GM23338 (cell line): Measurements from ENCODE around the gene ADCY1. TPM values are rescaled to one million over a fixed set of nuclear protein-coding genes. Genes with fewer than 3 reads are reported as not detected.

Experiments
- ATAC-seq: fragments of 200-7000 bp; cut with Tn5 transposase; 3 replicates; pipeline ENCODE4 v1.9.1; 2020
- DNase-seq: peaks from one replicate; pipeline ENCODE4 v3.0.0-alpha.2; 2015; ENCODE audit warnings: low spot score
- H2AFZ ChIP-seq: fragments of 200-600 bp; sonication (generic); 2 replicates; pipeline ENCODE4 v1.8.0; 2016; ENCODE audit warnings: antibody characterized with exemption, mild to moderate bottlenecking, moderate library complexity
- H3F3A ChIP-seq: fragments of 200-600 bp; sonication (generic); replicated peaks from 2 replicates; pipeline ENCODE4 v1.8.0; 2017; ENCODE audit warnings: antibody characterized with exemption, mixed run types, low read depth
- H3K27ac ChIP-seq: fragments of 200-600 bp; sonication (generic); 2 replicates; pipeline ENCODE4 v1.6.1; 2016; ENCODE audit warnings: low read depth
- H3K27me3 ChIP-seq: fragments of 200-600 bp; sonication (generic); 2 replicates; pipeline ENCODE4 v1.8.0; 2016; ENCODE audit warnings: mild to moderate bottlenecking, mixed run types, moderate library complexity; ENCODE audit not compliant: insufficient read depth
- H3K36me3 ChIP-seq: fragments of 200-600 bp; sonication (generic); 2 replicates; pipeline ENCODE4 v1.8.0; 2016; ENCODE audit warnings: mild to moderate bottlenecking; ENCODE audit not compliant: insufficient read depth
- H3K4me1 ChIP-seq: fragments of 200-600 bp; sonication (generic); 2 replicates; pipeline ENCODE4 v1.8.0; 2016; ENCODE audit warnings: mild to moderate bottlenecking, moderate library complexity; ENCODE audit not compliant: insufficient read depth
- H3K4me2 ChIP-seq: fragments of 200-600 bp; sonication (generic); 2 replicates; pipeline ENCODE4 v1.7.1; 2017; ENCODE audit warnings: mixed run types
- H3K4me3 ChIP-seq: fragments of 200-600 bp; sonication (generic); 2 replicates; pipeline ENCODE4 v1.6.1; 2016; ENCODE audit warnings: mixed run types
- H3K79me2 ChIP-seq: fragments of 200-600 bp; sonication (generic); replicated peaks from 2 replicates; pipeline ENCODE4 v1.8.0; 2017; ENCODE audit warnings: mild to moderate bottlenecking; ENCODE audit not compliant: insufficient read depth
- H3K9me2 ChIP-seq: fragments of 200-600 bp; sonication (generic); 2 replicates; pipeline ENCODE4 v1.8.0; 2017; ENCODE audit not compliant: insufficient read depth
- H4K20me1 ChIP-seq: fragments of 200-600 bp; sonication (generic); replicated peaks from 2 replicates; pipeline ENCODE4 v1.8.0; 2017; ENCODE audit warnings: mild to moderate bottlenecking; ENCODE audit not compliant: insufficient read depth
- H3K27ac Mint-ChIP-seq: 2 replicates; pipeline ENCODE4 v1.8.0; 2020; ENCODE audit warnings: inconsistent platforms, mild to moderate bottlenecking, moderate library complexity, mixed read lengths
- H3K27me3 Mint-ChIP-seq: 3 replicates; pipeline ENCODE4 v1.8.0; 2022; ENCODE audit warnings: low read depth, mild to moderate bottlenecking, moderate library complexity, mixed read lengths, inconsistent platforms; ENCODE audit not compliant: insufficient read depth, poor library complexity
- H3K36me3 Mint-ChIP-seq: 3 replicates; pipeline ENCODE4 v1.8.0; 2021; ENCODE audit warnings: low read depth, mild to moderate bottlenecking, inconsistent platforms, moderate library complexity, mixed read lengths
- H3K4me1 Mint-ChIP-seq: 3 replicates; pipeline ENCODE4 v1.8.0; 2020; ENCODE audit warnings: mild to moderate bottlenecking, inconsistent platforms, mixed read lengths
- H3K4me3 Mint-ChIP-seq: 3 replicates; pipeline ENCODE4 v1.8.0; 2021; ENCODE audit warnings: moderate library complexity, mild to moderate bottlenecking, inconsistent platforms, mixed read lengths
- H3K9me3 Mint-ChIP-seq: 3 replicates; pipeline ENCODE4 v1.8.0; 2020; ENCODE audit warnings: moderate library complexity, mild to moderate bottlenecking, inconsistent platforms, mixed read lengths
- CREB1 ChIP-seq: fragments of 250-450 bp; sonication (Bioruptor Pico); IDR thresholded peaks from 2 replicates; pipeline ENCODE4 v1.5.0; 2020; ENCODE audit warnings: low read depth, mild to moderate bottlenecking, moderate library complexity
- EZH2 ChIP-seq: fragments of 200-600 bp; sonication (generic); IDR thresholded peaks from one replicate; pipeline ENCODE4 v1.8.0; 2017; ENCODE audit warnings: antibody characterized with exemption, mild to moderate bottlenecking, low read depth; ENCODE audit not compliant: unreplicated experiment
- JUNB ChIP-seq: IDR thresholded peaks from one replicate; pipeline ENCODE4 v1.6.1; 2016; ENCODE audit warnings: antibody characterized with exemption; ENCODE audit not compliant: unreplicated experiment
- NANOG ChIP-seq: IDR thresholded peaks from 2 replicates; pipeline ENCODE4 v1.6.1; 2016; ENCODE audit warnings: antibody characterized with exemption, borderline replicate concordance
- POLR2AphosphoS5 ChIP-seq: IDR thresholded peaks from 2 replicates; pipeline ENCODE4 v1.6.1; 2016; ENCODE audit warnings: antibody characterized with exemption, low read depth
- STAT1 ChIP-seq: IDR thresholded peaks from one replicate; pipeline ENCODE4 v1.6.1; 2016; ENCODE audit warnings: antibody characterized with exemption; ENCODE audit not compliant: unreplicated experiment
- ZNF114 ChIP-seq: fragments of 250-450 bp; sonication (Bioruptor Pico); IDR thresholded peaks from 2 replicates; pipeline ENCODE4 v1.5.0; 2020; ENCODE audit warnings: mild to moderate bottlenecking, moderate library complexity
- ZNF331 ChIP-seq: fragments of 250-450 bp; sonication (Bioruptor Pico); IDR thresholded peaks from 2 replicates; pipeline ENCODE4 v1.5.0; 2020; ENCODE audit warnings: low read depth, mild to moderate bottlenecking, moderate library complexity
- polyA plus RNA-seq: library from polyadenylated mRNA; unstranded; fragments of >200 nt; fragmentation: Nextera tagmentation; extraction: Ambion mirVana; gene quantifications from 2 replicates; pipeline ENCODE4 v1.2.1, GENCODE V29; 2016
- total RNA-seq: library from RNA; depleted of rRNA; stranded (reverse); fragments of >200 nt; shearing (Covaris generic); gene quantifications from 2 replicates; pipeline ENCODE4 v1.2.3, GENCODE V29; 2014
- TF ChIP-seq, protein P1 (sequence below): IDR thresholded peaks from 2 replicates; pipeline ENCODE4 v1.6.1; 2016; ENCODE audit warnings: antibody characterized with exemption
- TF ChIP-seq, protein P2 (sequence below), 2 experiments: fragments of 200-600 bp in 1 of 2; sonication (generic) in 1 of 2; conservative IDR thresholded peaks; 2 replicates each; pipeline versions ENCODE4 v1.5.1 to v1.6.1; 2016 to 2017; ENCODE audit warnings: antibody characterized with exemption in 2 of 2, low read depth in 2 of 2, mild to moderate bottlenecking in 2 of 2, moderate library complexity in 1 of 2
- TF ChIP-seq, protein P3 (sequence below): IDR thresholded peaks from one replicate; pipeline ENCODE4 v1.6.1; 2018; ENCODE audit warnings: antibody characterized with exemption; ENCODE audit not compliant: unreplicated experiment
- TF ChIP-seq, protein P4 (sequence below): fragments of 250-450 bp; sonication (Bioruptor Pico); IDR thresholded peaks from 2 replicates; pipeline ENCODE4 v1.5.0; 2020; ENCODE audit warnings: mild to moderate bottlenecking, moderate library complexity

The ADCY1 gene
- total and polyA plus RNA-seq, 2 experiments from 2014 or later: 2.3 to 18.7 TPM

DNA sequence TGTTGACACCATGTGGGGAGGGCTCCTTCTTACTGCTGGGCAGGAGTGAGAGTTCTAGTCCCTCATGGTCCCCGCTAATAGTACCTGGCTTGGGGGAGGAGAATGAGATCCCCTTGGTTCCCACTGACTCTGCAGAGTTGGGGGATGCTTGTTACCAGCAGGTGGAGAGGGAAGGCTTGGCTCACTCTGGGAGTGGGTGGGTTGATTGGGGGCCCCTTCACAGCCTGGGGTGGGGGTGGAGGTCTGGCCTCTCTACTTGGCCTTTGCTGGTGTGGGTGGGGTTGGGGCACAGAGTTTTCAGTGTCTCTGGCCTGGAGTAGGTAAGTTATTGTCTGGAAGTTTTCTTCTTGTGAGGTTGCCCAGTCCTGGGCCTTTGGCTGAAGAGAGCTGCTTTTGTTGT, 31.9 kb downstream of the ADCY1 start (continued):
- no peak for TF ChIP-seq STAT1
- no peak for TF ChIP-seq POLR2AphosphoS5
- TF ChIP-seq, protein P1, sequence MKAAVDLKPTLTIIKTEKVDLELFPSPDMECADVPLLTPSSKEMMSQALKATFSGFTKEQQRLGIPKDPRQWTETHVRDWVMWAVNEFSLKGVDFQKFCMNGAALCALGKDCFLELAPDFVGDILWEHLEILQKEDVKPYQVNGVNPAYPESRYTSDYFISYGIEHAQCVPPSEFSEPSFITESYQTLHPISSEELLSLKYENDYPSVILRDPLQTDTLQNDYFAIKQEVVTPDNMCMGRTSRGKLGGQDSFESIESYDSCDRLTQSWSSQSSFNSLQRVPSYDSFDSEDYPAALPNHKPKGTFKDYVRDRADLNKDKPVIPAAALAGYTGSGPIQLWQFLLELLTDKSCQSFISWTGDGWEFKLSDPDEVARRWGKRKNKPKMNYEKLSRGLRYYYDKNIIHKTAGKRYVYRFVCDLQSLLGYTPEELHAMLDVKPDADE: no peak

DNA sequence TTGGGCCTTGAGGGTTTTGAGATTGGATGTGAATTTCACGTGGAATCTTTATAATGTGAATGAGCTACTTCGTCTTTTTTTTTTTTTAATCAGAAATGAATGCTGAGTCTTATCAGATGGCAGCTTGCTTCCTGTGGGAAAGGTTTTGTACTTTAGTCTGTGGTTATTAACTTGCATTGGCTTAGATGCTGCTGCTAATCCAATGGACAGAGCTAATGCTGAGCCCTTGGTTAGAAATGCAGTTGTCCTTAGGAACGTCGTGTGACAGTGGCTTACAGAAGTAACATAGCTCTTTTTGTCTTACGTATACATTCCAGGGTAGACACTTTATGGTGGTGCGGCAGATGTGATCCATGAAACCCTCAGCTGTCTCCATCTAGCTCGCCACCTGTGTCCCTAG, 32.8 kb downstream of the ADCY1 start:
- H3F3A ChIP-seq: no peaks in the 10 kb centered on the region
- Mint-ChIP-seq H3K9me3 (peaks cover 14% of the 10 kb centered on the region), H3K27me3 (peaks cover 7% of the 10 kb centered on the region), H3K36me3 (peaks cover 36% of the 10 kb centered on the region), H3K27ac (no peak overlapping the region), H3K4me3 (no peak overlapping the region), H3K4me1 (no peaks in the 10 kb centered on the region)
- DNase-seq: no peak
- H3K36me3 ChIP-seq: no peaks in the 10 kb centered on the region
- no peaks in the 10 kb centered on the region for H3K27me3 ChIP-seq
- no peak for ATAC-seq
- no peaks in the 10 kb centered on the region for H3K4me1 ChIP-seq
- H3K79me2 ChIP-seq: peaks cover 11% of the 10 kb centered on the region
- H3K27ac ChIP-seq: no peak overlapping the region
- no peaks in the 10 kb centered on the region for H3K9me2 ChIP-seq
- no peak overlapping the region for H2AFZ ChIP-seq
- H4K20me1 ChIP-seq: no peaks in the 10 kb centered on the region
- no peak overlapping the region for H3K4me3 ChIP-seq
- H3K4me2 ChIP-seq: no peak overlapping the region
- TF ChIP-seq POLR2AphosphoS5 (no peak), CREB1 (no peak), ZNF114 (CRISPR knock-in tag) (no peak), ZNF331 (CRISPR knock-in tag) (no peak), STAT1 (no peak), NANOG (no peak), EZH2 (no peak), JUNB (no peak)
- TF ChIP-seq, protein P2, sequence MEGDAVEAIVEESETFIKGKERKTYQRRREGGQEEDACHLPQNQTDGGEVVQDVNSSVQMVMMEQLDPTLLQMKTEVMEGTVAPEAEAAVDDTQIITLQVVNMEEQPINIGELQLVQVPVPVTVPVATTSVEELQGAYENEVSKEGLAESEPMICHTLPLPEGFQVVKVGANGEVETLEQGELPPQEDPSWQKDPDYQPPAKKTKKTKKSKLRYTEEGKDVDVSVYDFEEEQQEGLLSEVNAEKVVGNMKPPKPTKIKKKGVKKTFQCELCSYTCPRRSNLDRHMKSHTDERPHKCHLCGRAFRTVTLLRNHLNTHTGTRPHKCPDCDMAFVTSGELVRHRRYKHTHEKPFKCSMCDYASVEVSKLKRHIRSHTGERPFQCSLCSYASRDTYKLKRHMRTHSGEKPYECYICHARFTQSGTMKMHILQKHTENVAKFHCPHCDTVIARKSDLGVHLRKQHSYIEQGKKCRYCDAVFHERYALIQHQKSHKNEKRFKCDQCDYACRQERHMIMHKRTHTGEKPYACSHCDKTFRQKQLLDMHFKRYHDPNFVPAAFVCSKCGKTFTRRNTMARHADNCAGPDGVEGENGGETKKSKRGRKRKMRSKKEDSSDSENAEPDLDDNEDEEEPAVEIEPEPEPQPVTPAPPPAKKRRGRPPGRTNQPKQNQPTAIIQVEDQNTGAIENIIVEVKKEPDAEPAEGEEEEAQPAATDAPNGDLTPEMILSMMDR (conservative IDR thresholded peaks at IDR 0.05; ENCODE audit: low read depth in 2 of 2): no peak
- TF ChIP-seq, protein P3, sequence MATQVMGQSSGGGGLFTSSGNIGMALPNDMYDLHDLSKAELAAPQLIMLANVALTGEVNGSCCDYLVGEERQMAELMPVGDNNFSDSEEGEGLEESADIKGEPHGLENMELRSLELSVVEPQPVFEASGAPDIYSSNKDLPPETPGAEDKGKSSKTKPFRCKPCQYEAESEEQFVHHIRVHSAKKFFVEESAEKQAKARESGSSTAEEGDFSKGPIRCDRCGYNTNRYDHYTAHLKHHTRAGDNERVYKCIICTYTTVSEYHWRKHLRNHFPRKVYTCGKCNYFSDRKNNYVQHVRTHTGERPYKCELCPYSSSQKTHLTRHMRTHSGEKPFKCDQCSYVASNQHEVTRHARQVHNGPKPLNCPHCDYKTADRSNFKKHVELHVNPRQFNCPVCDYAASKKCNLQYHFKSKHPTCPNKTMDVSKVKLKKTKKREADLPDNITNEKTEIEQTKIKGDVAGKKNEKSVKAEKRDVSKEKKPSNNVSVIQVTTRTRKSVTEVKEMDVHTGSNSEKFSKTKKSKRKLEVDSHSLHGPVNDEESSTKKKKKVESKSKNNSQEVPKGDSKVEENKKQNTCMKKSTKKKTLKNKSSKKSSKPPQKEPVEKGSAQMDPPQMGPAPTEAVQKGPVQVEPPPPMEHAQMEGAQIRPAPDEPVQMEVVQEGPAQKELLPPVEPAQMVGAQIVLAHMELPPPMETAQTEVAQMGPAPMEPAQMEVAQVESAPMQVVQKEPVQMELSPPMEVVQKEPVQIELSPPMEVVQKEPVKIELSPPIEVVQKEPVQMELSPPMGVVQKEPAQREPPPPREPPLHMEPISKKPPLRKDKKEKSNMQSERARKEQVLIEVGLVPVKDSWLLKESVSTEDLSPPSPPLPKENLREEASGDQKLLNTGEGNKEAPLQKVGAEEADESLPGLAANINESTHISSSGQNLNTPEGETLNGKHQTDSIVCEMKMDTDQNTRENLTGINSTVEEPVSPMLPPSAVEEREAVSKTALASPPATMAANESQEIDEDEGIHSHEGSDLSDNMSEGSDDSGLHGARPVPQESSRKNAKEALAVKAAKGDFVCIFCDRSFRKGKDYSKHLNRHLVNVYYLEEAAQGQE: no peak
- TF ChIP-seq, protein P1: no peak
- TF ChIP-seq, protein P4, sequence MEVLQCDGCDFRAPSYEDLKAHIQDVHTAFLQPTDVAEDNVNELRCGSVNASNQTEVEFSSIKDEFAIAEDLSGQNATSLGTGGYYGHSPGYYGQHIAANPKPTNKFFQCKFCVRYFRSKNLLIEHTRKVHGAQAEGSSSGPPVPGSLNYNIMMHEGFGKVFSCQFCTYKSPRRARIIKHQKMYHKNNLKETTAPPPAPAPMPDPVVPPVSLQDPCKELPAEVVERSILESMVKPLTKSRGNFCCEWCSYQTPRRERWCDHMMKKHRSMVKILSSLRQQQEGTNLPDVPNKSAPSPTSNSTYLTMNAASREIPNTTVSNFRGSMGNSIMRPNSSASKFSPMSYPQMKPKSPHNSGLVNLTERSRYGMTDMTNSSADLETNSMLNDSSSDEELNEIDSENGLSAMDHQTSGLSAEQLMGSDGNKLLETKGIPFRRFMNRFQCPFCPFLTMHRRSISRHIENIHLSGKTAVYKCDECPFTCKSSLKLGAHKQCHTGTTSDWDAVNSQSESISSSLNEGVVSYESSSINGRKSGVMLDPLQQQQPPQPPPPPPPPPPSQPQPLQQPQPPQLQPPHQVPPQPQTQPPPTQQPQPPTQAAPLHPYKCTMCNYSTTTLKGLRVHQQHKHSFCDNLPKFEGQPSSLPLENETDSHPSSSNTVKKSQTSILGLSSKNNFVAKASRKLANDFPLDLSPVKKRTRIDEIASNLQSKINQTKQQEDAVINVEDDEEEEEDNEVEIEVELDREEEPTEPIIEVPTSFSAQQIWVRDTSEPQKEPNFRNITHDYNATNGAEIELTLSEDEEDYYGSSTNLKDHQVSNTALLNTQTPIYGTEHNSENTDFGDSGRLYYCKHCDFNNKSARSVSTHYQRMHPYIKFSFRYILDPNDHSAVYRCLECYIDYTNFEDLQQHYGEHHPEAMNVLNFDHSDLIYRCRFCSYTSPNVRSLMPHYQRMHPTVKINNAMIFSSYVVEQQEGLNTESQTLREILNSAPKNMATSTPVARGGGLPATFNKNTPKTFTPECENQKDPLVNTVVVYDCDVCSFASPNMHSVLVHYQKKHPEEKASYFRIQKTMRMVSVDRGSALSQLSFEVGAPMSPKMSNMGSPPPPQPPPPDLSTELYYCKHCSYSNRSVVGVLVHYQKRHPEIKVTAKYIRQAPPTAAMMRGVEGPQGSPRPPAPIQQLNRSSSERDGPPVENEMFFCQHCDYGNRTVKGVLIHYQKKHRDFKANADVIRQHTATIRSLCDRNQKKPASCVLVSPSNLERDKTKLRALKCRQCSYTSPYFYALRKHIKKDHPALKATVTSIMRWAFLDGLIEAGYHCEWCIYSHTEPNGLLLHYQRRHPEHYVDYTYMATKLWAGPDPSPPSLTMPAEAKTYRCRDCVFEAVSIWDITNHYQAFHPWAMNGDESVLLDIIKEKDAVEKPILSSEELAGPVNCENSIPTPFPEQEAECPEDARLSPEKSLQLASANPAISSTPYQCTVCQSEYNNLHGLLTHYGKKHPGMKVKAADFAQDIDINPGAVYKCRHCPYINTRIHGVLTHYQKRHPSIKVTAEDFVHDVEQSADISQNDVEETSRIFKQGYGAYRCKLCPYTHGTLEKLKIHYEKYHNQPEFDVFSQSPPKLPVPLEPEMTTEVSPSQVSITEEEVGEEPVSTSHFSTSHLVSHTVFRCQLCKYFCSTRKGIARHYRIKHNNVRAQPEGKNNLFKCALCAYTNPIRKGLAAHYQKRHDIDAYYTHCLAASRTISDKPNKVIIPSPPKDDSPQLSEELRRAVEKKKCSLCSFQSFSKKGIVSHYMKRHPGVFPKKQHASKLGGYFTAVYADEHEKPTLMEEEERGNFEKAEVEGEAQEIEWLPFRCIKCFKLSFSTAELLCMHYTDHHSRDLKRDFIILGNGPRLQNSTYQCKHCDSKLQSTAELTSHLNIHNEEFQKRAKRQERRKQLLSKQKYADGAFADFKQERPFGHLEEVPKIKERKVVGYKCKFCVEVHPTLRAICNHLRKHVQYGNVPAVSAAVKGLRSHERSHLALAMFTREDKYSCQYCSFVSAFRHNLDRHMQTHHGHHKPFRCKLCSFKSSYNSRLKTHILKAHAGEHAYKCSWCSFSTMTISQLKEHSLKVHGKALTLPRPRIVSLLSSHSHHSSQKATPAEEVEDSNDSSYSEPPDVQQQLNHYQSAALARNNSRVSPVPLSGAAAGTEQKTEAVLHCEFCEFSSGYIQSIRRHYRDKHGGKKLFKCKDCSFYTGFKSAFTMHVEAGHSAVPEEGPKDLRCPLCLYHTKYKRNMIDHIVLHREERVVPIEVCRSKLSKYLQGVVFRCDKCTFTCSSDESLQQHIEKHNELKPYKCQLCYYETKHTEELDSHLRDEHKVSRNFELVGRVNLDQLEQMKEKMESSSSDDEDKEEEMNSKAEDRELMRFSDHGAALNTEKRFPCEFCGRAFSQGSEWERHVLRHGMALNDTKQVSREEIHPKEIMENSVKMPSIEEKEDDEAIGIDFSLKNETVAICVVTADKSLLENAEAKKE (CRISPR knock-in tag): no peak
